ENCODE data around the gene ERICH4. TPM values are rescaled to one million over a fixed set of nuclear protein-coding genes. Genes with fewer than 3 reads are reported as not detected.

ERICH4 gene
- total RNA-seq (not detected), polyA plus RNA-seq (under 1 TPM in 2 of 3 donors, not detected in 1; 0.09 to 0.10 TPM)
- long read RNA-seq, donor 1: 0 reads
- long read RNA-seq, donor 2: 0 reads

- no peak within 1 kb of the TSS for H3K27ac ChIP-seq
- no peak for ATAC-seq
- peaks cover 0 to 4% (median 3%) of the 10 kb centered on the region in 3 donors for H3K27me3 ChIP-seq (ENCODE audit: insufficient read depth in 3 of 3, low read length in 2 of 3)
- H3K4me3 ChIP-seq: no peak within 1 kb of the TSS
- peaks cover 0 to 5% of the 10 kb centered on the region in 2 donors for H3K36me3 ChIP-seq (ENCODE audit: insufficient read depth in 1 of 2, low read depth in 1 of 2)
- DNase-seq: no peak
- no peaks in the 10 kb centered on the region for H3K9me3 ChIP-seq
- TF ChIP-seq, protein P1, sequence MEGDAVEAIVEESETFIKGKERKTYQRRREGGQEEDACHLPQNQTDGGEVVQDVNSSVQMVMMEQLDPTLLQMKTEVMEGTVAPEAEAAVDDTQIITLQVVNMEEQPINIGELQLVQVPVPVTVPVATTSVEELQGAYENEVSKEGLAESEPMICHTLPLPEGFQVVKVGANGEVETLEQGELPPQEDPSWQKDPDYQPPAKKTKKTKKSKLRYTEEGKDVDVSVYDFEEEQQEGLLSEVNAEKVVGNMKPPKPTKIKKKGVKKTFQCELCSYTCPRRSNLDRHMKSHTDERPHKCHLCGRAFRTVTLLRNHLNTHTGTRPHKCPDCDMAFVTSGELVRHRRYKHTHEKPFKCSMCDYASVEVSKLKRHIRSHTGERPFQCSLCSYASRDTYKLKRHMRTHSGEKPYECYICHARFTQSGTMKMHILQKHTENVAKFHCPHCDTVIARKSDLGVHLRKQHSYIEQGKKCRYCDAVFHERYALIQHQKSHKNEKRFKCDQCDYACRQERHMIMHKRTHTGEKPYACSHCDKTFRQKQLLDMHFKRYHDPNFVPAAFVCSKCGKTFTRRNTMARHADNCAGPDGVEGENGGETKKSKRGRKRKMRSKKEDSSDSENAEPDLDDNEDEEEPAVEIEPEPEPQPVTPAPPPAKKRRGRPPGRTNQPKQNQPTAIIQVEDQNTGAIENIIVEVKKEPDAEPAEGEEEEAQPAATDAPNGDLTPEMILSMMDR (IDR thresholded peaks at IDR 0.05): no peak
- WGBS, 3 donors: 62 to 66% (median 63%) methylated on average over 7 of the region's 7 CpGs
- peaks cover 9% of the 10 kb centered on the region for H3K4me1 ChIP-seq
- intact Hi-C loops (cut with DNase I): no loop called here
These were observed at the start of gene ERICH4 for GRCh38 chr19:41442473-41443355. Gene ERICH4, plus strand, starts transcription at chr19:41443156. Its CDS starts 14 bp downstream, at chr19:41443170.

DNA sequence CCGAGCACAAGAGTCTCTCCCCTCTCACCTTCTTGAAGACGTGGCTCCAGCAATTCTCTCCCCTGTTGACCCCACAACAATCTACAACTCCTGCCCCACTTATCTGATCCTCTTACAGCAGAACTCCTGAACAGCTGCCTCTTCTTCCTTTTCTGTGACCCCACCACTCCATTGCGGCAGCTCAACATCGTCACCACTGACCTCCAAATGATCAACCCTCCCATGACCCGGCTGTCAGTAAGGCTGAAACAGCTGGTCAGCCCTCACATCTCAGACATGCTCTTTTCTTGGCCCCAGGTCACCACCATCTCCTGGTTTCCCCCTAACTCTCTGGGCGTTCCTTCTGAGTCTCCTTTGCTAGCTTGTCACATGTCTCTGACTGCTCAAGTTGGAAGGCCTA, 47.6 kb upstream of the ERICH4 start:
- Histone ChIP-seq H3K9me3 (no peaks in the 10 kb centered on the region), H3K36me3 (ENCODE audit: insufficient read depth in 1 of 2, low read depth in 1 of 2) (peaks cover 4 to 26% of the 10 kb centered on the region in 2 donors), H3K4me1 (peaks cover 12% of the 10 kb centered on the region), H3K27me3 (ENCODE audit: insufficient read depth in 3 of 3, low read length in 2 of 3) (no peaks in the 10 kb centered on the region), H3K4me3 (no peak overlapping the region), H3K27ac (no peak overlapping the region)
- DNase-seq (no peak), ATAC-seq (no peak)
- intact Hi-C loops (cut with DNase I): loop anchor here in 1 of 2 donors (5.0 kb wide), 1 partner anchor 42 kb away; the partner anchor contains the start of gene DMAC2
- TF ChIP-seq, protein P1 (IDR thresholded peaks at IDR 0.05): no peak
- WGBS, 3 donors: 57 to 62% (median 61%) methylated on average over 6 of the region's 6 CpGs

DNA sequence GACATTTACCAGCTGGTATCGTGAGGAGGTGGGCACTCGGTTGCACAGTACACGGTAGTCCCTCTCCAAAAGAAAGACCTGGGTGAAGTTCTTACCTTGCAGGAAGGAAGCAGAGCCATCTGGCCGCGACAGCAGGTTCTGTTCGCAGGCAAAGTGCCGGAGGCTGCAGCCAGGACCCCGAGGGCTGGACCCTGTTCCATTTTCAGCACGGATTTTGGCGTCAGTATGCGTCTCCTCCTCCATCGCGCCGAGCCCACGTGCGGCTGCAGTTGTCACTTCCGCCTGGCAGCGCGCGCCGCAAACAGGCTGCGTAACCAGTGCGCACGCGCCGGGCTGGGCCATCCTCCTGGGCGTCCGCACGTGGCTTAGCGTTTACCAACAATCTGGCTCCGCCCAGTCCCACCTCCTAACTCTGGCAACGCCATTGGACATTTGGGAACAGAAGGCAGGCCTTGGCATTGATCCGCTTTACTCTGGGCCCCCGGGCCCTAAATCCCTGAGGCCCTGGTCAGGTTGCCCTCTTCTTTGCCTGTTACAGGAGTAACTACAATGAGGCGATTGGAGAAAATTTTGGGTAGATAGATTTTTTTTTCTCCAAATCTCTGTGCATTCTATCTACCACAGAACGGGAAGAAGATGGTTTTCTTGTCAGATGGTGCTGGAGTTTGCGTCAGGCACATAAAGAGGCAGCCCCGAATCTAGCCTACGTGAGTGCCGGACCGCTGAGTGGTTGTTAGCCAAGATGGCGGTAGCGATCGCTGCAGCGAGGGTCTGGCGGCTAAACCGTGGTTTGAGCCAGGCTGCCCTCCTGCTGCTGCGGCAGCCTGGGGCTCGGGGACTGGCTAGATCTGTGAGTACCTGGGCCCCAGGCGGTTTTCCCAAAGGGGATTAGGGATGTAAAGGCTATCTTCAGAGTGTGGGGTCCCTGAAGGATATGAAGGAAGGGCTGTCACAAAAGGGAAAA, 45.6 kb upstream of the ERICH4 start, which contains the start of the genes BCKDHA and EXOSC5:
Gene BCKDHA, plus strand, starts transcription at position 733 of the 964 bp plus-strand sequence. Its CDS starts 10 bp downstream, at position 743.
Gene EXOSC5, minus strand, starts transcription at position 274 of the 964 bp plus-strand sequence. Its CDS starts 31 bp downstream, at position 243.
- H3K9me3 ChIP-seq: no peaks in the 10 kb centered on the region
- intact Hi-C loops (cut with DNase I): loop anchor here in 1 of 2 donors (5.0 kb wide), 1 partner anchor 40 kb away; the partner anchor contains the start of gene DMAC2
- H3K27ac ChIP-seq: peak within 1 kb of the TSS; percentile 93
- H3K4me1 ChIP-seq: peaks cover 12% of the 10 kb centered on the region
- DNase-seq (peak; percentile 100), ATAC-seq (peak; percentile 97 to 99 (median 98))
- no peaks in the 10 kb centered on the region for H3K27me3 ChIP-seq (ENCODE audit: insufficient read depth in 3 of 3, low read length in 2 of 3)
- peak within 1 kb of the TSS; percentile 89 for H3K4me3 ChIP-seq
- TF ChIP-seq, protein P1 (IDR thresholded peaks at IDR 0.05): no peak
- H3K36me3 ChIP-seq (ENCODE audit: insufficient read depth in 1 of 2, low read depth in 1 of 2): peaks cover 0 to 6% of the 10 kb centered on the region in 2 donors
- 0 to 1% (median 0%) methylated on average over 50 of the region's 50 CpGs for WGBS, 3 donors

DNA sequence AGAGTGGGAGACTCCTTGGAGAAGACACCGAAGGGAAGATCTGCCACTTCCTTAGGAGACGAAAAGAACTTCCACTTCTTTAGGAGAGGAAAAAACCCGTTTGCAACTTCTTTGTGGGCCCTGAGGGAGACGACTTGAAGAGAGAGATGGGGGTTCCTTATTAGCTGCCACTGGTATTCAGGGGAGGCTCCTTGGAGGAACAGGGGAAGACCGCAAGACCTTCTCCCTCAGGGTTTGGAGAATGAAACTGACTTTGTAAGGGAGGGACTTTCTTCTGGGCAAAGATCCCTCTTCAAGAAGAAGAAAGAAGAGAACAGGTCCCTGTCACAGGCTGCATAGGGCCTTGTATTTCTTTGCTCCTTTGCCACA, 44.9 kb upstream of the ERICH4 start:
- Histone ChIP-seq H3K27me3 (ENCODE audit: insufficient read depth in 3 of 3, low read length in 2 of 3) (no peaks in the 10 kb centered on the region), H3K9me3 (no peaks in the 10 kb centered on the region), H3K36me3 (ENCODE audit: insufficient read depth in 1 of 2, low read depth in 1 of 2) (peaks cover 0 to 7% of the 10 kb centered on the region in 2 donors), H3K4me3 (peak overlapping the region; percentile 89), H3K4me1 (peaks cover 13% of the 10 kb centered on the region), H3K27ac (peak overlapping the region; percentile 93)
- DNase-seq: no peak
- 0% methylated on average over 5 of the region's 5 CpGs for WGBS, 3 donors
- intact Hi-C loops (cut with DNase I): loop anchor here in 1 of 2 donors (5.0 kb wide), 1 partner anchor 39 kb away; the partner anchor contains the start of gene DMAC2
- TF ChIP-seq, protein P1 (IDR thresholded peaks at IDR 0.05): no peak
- no peak for ATAC-seq

All from psoas muscle (tissue), 8 donors.